Retinal pigment epithelial cell (primary cell): ENCODE data around the gene TRIM63.

Experiments
- DNase-seq: peaks from one replicate; pipeline ENCODE4 v3.0.0-alpha.2; 2010; ENCODE audit warnings: low read depth
- H3K4me3 ChIP-seq: 2 replicates; pipeline ENCODE4 v1.5.1; 2011; ENCODE audit warnings: mild to moderate bottlenecking, low read length, control low read depth, moderate library complexity
- CTCF ChIP-seq: conservative IDR thresholded peaks from 2 replicates; pipeline ENCODE4 v1.5.1; 2011; ENCODE audit warnings: low read depth, low read length, control low read depth, inconsistent platforms

The TRIM63 gene

GRCh38 chr1:26047278-26047874, 20.1 kb downstream of the TRIM63 start:
- no peak for DNase-seq
- no peak for TF ChIP-seq CTCF
- no peak overlapping the region for H3K4me3 ChIP-seq

GRCh38 chr1:26046246-26047095, 21.0 kb downstream of the TRIM63 start:
- no peak for DNase-seq
- no peak overlapping the region for H3K4me3 ChIP-seq
- TF ChIP-seq CTCF: no peak

GRCh38 chr1:26045722-26046245, 21.6 kb downstream of the TRIM63 start, which contains the start of gene SLC30A2:
TSS of gene SLC30A2 (minus strand) at chr1:26046118. CDS start at chr1:26045896, 222 bp downstream.
- TF ChIP-seq CTCF: no peak
- H3K4me3 ChIP-seq: no peak within 1 kb of the TSS
- DNase-seq: no peak

- DNase-seq: no peak
- TF ChIP-seq CTCF: no peak
- H3K4me3 ChIP-seq: no peak overlapping the region
Observed at GRCh38 chr1:26044971-26045721, 22.3 kb downstream of the TRIM63 start.

- no peak overlapping the region for H3K4me3 ChIP-seq
- no peak for TF ChIP-seq CTCF
- no peak for DNase-seq
Observed at GRCh38 chr1:26044414-26044813, 23.0 kb downstream of the TRIM63 start.

GRCh38 chr1:26043765-26044164, 23.7 kb downstream of the TRIM63 start:
- no peak for DNase-seq
- no peak for TF ChIP-seq CTCF
- no peak overlapping the region for H3K4me3 ChIP-seq
